GM12891 (cell line): Measurements from ENCODE around the gene RPP25L.

ENCODE experiments used
- POLR2A ChIP-seq: IDR thresholded peaks from 2 replicates; pipeline ENCODE4 v1.6.1; 2011; ENCODE audit warnings: low read depth, low read length, control low read depth
- POLR2AphosphoS5 ChIP-seq: IDR thresholded peaks from 2 replicates; pipeline ENCODE4 v1.6.1; 2011; ENCODE audit warnings: low read depth, low read length, control low read depth
- POU2F2 ChIP-seq: IDR thresholded peaks from 2 replicates; pipeline ENCODE4 v1.6.1; 2011; ENCODE audit warnings: low read depth, mild to moderate bottlenecking, control low read depth, low read length, moderate library complexity
- SPI1 ChIP-seq: IDR thresholded peaks from 2 replicates; pipeline ENCODE4 v1.6.1; 2011; ENCODE audit warnings: low read depth, low read length, control low read depth
- TAF1 ChIP-seq: IDR thresholded peaks from 2 replicates; pipeline ENCODE4 v1.6.1; 2011; ENCODE audit warnings: low read depth, low read length, control low read depth

GRCh38 chr9:34568774-34569173, 43.1 kb downstream of the RPP25L start:
- TF ChIP-seq POLR2AphosphoS5: no peak
- no peak for TF ChIP-seq POLR2A
- TF ChIP-seq SPI1: no peak
- TF ChIP-seq TAF1: no peak
- TF ChIP-seq POU2F2: no peak
